HepG2 (cell line): Measurements from ENCODE around the gene OBSL1. TPM values are rescaled to one million over a fixed set of nuclear protein-coding genes. Genes with fewer than 3 reads are reported as not detected.

Experiments used
- ATAC-seq: fragments of 200-7000 bp; cut with Tn5 transposase; 3 replicates; pipeline ENCODE4 v1.9.1; 2020; ENCODE audit warnings: mild to moderate bottlenecking, moderate library complexity
- BruUV-seq: library from RNA; stranded (reverse); fragments of 400-500 nt; replicated peaks from 2 replicates; lab custom pipeline; 2021; lab: Mats Ljungman, UMichigan
- CTCF ChIA-PET: fragments of 300-600 bp; formaldehyde crosslinking; extraction: SDS; loops from one replicate; lab custom pipeline; 2021; ENCODE audit warnings: low total read pairs, inconsistent platforms, low intra/inter-chr PET ratio; lab: Yijun Ruan, JAX
- POLR2A ChIA-PET: fragments of 350-600 bp; sonication (Branson Sonifier 250); formaldehyde crosslinking; loops from one replicate; lab custom pipeline; 2020; ENCODE audit warnings: antibody characterized with exemption, inconsistent platforms; lab: Yijun Ruan, JAX
- DNase-seq: peaks from one replicate; pipeline ENCODE4 v3.0.0-alpha.2; 2015; ENCODE audit warnings: low spot score
- FAIRE-seq: peaks from 3 replicates; lab custom pipeline; 2011; peaks lifted over from hg19 to GRCh38; lab: Jason Lieb, UNC
- H2AFZ ChIP-seq: one replicate; pipeline ENCODE4 v1.6.1; 2011; ENCODE audit warnings: low read length, inconsistent platforms
- H3K27ac ChIP-seq: fragments of 300-600 bp; 3 replicates; pipeline ENCODE4 v1.8.0; 2011; ENCODE audit warnings: mixed run types, mild to moderate bottlenecking, mixed read lengths, low read length, inconsistent platforms; ENCODE audit not compliant: insufficient read depth; ENCODE audit errors: extremely low read length
- H3K27me3 ChIP-seq, 2 experiments: fragments of 200-600 bp in 1 of 2; 2 replicates in 1 of 2; 3 replicates in 1 of 2; pipeline versions ENCODE4 v1.6.0 to v1.8.0; 2011; ENCODE audit warnings: low read length in 2 of 2, mild to moderate bottlenecking in 2 of 2, moderate library complexity in 2 of 2, inconsistent platforms in 1 of 2; ENCODE audit not compliant: insufficient read depth in 2 of 2, control insufficient read depth in 1 of 2
- H3K36me3 ChIP-seq, 2 experiments: fragments of 200-600 bp in 1 of 2; replicated peaks in 1 of 2; 2 replicates in 1 of 2; 3 replicates in 1 of 2; pipeline versions ENCODE4 v1.5.1 to v1.8.0; 2011; ENCODE audit warnings: low read length in 2 of 2, inconsistent platforms in 1 of 2; ENCODE audit not compliant: insufficient read depth in 2 of 2, control insufficient read depth in 1 of 2
- H3K4me1 ChIP-seq: 2 replicates; pipeline ENCODE4 v1.5.1; 2012; ENCODE audit warnings: low read length, inconsistent platforms; ENCODE audit not compliant: insufficient read depth
- H3K4me2 ChIP-seq: 2 replicates; pipeline ENCODE4 v1.6.0; 2011; ENCODE audit warnings: low read depth, low read length, inconsistent platforms
- H3K4me3 ChIP-seq, 3 experiments: fragments of 200-600 bp in 1 of 3; sonication (generic), shearing (Covaris generic) in 1 of 3; replicated peaks in 1 of 3; 2 replicates each; pipeline ENCODE4 v1.5.1; 2011 to 2016; ENCODE audit warnings: low read length in 3 of 3, inconsistent platforms in 2 of 3, low read depth in 2 of 3, mild to moderate bottlenecking in 2 of 3, control low read depth in 1 of 3, mixed read lengths in 1 of 3; ENCODE audit not compliant: insufficient read depth in 1 of 3
- H3K79me2 ChIP-seq: one replicate; pipeline ENCODE4 v1.6.1; 2011; ENCODE audit warnings: low read length, inconsistent platforms; ENCODE audit not compliant: insufficient read depth
- H3K9ac ChIP-seq: 2 replicates; pipeline ENCODE4 v1.6.0; 2011; ENCODE audit warnings: mild to moderate bottlenecking, low read depth, low read length, inconsistent platforms; ENCODE audit not compliant: insufficient read depth
- H3K9me3 ChIP-seq: 2 replicates; pipeline ENCODE4 v1.5.1; 2012; ENCODE audit warnings: mild to moderate bottlenecking, low read length
- H4K20me1 ChIP-seq: 2 replicates; pipeline ENCODE4 v1.6.0; 2011; ENCODE audit warnings: inconsistent platforms, mild to moderate bottlenecking, low read length, moderate library complexity; ENCODE audit not compliant: insufficient read depth
- GFI1 ChIP-seq: sonication (generic); formaldehyde crosslinking; IDR thresholded peaks from 2 replicates; pipeline ENCODE4 v1.5.0; 2020; ENCODE audit warnings: missing genetic modification reagents, mild to moderate bottlenecking, borderline replicate concordance
- MLLT10 ChIP-seq: sonication (generic); formaldehyde crosslinking; IDR thresholded peaks from 2 replicates; pipeline ENCODE4 v1.4.0; 2020; ENCODE audit warnings: missing genetic modification reagents
- MTF2 ChIP-seq: sonication (generic); formaldehyde crosslinking; IDR thresholded peaks from 2 replicates; pipeline ENCODE4 v1.5.0; 2020; ENCODE audit warnings: missing genetic modification reagents, borderline replicate concordance
- NFYC ChIP-seq: IDR thresholded peaks from 2 replicates; pipeline ENCODE4 v1.6.1; 2016; ENCODE audit warnings: missing genetic modification reagents, missing compliant biosample characterization
- NR2F1 ChIP-seq, 2 experiments: fragments of 450-650 bp in 1 of 2; formaldehyde crosslinking in 1 of 2; IDR thresholded peaks; 2 replicates each; pipeline versions ENCODE4 v1.5.0 to v1.6.1; 2016 to 2020; ENCODE audit warnings: mild to moderate bottlenecking in 1 of 2, missing compliant biosample characterization in 1 of 2, missing genetic modification reagents in 1 of 2, moderate library complexity in 1 of 2
- SPEN ChIP-seq: sonication (generic); formaldehyde crosslinking; IDR thresholded peaks from 2 replicates; pipeline ENCODE4 v1.5.1; 2020; ENCODE audit warnings: low read depth, mild to moderate bottlenecking, missing genetic modification reagents
- ZNF292 ChIP-seq: sonication (generic); formaldehyde crosslinking; IDR thresholded peaks from 2 replicates; pipeline ENCODE4 v1.8.1; 2022; ENCODE audit warnings: mild to moderate bottlenecking, low read depth, missing genetic modification reagents, borderline replicate concordance
- ZSCAN31 ChIP-seq: sonication (generic); formaldehyde crosslinking; IDR thresholded peaks from 2 replicates; pipeline ENCODE4 v1.5.0; 2020; ENCODE audit warnings: low read depth, mild to moderate bottlenecking, missing genetic modification reagents
- WGBS: methylation state at CpG from one replicate; pipeline ENCODE4 v1.1.6; 2017; ENCODE audit warnings: low lambda C conversion rate; 5-methylcytosine and 5-hydroxymethylcytosine counted together
- in situ Hi-C: cut with HindIII; loops from 2 replicates; pipeline ENCODE4 v1.10.0; 2017; ENCODE audit warnings: low pct_unique_long_range_greater_than_20kb; ENCODE audit not compliant: extremely low pct_ligation_motif_present
- intact Hi-C: fragments of 100-400 bp; cut with micrococcal nuclease; formaldehyde crosslinking; loops from one replicate; pipeline ENCODE4 v1.10.0; 2022; ENCODE audit not compliant: unreplicated experiment
- polyA plus RNA-seq, 8 experiments: library from polyadenylated mRNA; depleted of rRNA in 3 of 8; stranded (reverse) in 7 of 8; unstranded in 1 of 8; fragments of >200 nt; fragmentation: Illumina TruSeq in 4 of 8; extraction: Trizol in 4 of 8; gene quantifications; 2 replicates each; pipeline versions ENCODE4 v1.2.1 to v1.2.3, GENCODE V29; 2011 to 2016; ENCODE audit warnings: low read depth in 4 of 8, missing spikeins in 1 of 8, mixed read lengths in 1 of 8; ENCODE audit not compliant: insufficient read depth in 1 of 8
- total RNA-seq, 5 experiments: library from RNA; depleted of rRNA; stranded (reverse); fragments of >200 nt; fragmentation: Illumina TruSeq; extraction: Trizol; gene quantifications; 2 replicates each; pipeline ENCODE4 v1.2.3, GENCODE V29; 2016; ENCODE audit warnings: low read depth in 1 of 5
- TF ChIP-seq, protein P1 (sequence below): sonication (generic); formaldehyde crosslinking; IDR thresholded peaks from 2 replicates; pipeline ENCODE4 v1.8.1; 2023; ENCODE audit warnings: mild to moderate bottlenecking, moderate library complexity, missing genetic modification reagents

OBSL1 gene
- total and polyA plus RNA-seq, 2 of the 13 experiments (the other 11 are each of a cell fraction or from before 2014, with no cell fraction given), result 86.7 to 218 TPM

DNA sequence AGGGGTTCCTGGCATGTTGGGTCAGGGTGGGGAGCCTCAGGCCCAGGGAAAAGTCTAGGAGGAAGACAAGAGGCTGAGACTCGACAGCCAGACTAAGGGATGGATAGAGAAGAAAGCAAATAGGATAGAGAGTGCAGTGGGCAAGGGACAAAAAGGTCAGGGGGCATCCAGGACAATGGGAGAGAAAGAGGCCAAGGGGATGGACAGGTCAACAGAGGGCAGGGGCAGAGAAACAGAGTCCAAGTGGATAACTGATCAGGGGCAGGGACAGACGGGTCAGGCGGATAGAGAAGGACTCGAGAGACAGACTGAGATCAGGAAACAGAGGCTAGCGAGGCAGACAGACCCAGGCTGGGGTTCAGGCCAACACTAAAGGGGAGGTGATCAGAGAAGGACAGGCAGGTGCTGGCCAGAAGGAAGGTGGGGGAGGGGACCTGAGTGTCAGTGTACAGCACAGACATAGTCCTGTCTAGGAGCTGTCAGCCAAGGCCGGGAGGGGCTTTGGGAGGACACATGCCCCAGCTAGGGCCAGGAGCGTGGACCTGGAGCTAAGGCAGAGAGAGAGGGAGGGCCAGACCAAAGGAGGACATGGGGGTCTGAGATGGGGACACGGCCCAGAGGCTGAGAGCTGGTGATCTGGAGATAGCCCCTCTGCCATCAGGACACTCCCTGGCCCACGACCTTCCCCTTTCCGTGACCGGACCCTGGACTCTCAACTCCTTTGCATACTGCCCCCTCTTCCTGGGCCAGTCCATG lies 44.8 kb downstream of the OBSL1 start:
- DNase-seq, result no peak
- TF ChIP-seq MTF2 (CRISPR knock-in tag), result 0 out of 2 replicates have a peak, but pooled peaks have one; percentile 34
- TF ChIP-seq MLLT10 (CRISPR knock-in tag), result no peak
- no peaks in the 10 kb centered on the region for H3K79me2 ChIP-seq
- 6% methylated on average over 10 of the region's 11 CpGs for WGBS
- ChIA-PET CTCF (no interaction called here), POLR2A (interaction anchor here (0.7 to 1.5 kb wide), 3 partner anchors 16 to 139 kb away, joined by 3 to 5 read pairs (median 3); partner anchors contain the start of gene DNPEP)
- no peaks in the 10 kb centered on the region for H4K20me1 ChIP-seq
- H3K27ac ChIP-seq, result no peak overlapping the region
- no peak overlapping the region for H3K9ac ChIP-seq
- H3K36me3 ChIP-seq, result no peaks in the 10 kb centered on the region
- H3K27me3 ChIP-seq, result peaks cover 24 to 93% of the 10 kb centered on the region in 2 experiments
- intact Hi-C loops (no loop called here), in situ Hi-C loops (loop anchor here (10.0 kb wide), 1 partner anchor 52 kb away; no protein-coding TSS in a partner anchor)
- no peak overlapping the region for H2AFZ ChIP-seq
- H3K4me3 ChIP-seq, result no peak overlapping the region
- no peak for FAIRE-seq
- H3K9me3 ChIP-seq, result no peaks in the 10 kb centered on the region
- H3K4me2 ChIP-seq, result no peak overlapping the region
- peaks cover 25% of the 10 kb centered on the region for H3K4me1 ChIP-seq
- ATAC-seq, result no peak
- no TSS peak for BruUV-seq

GRCh38 chr2:219525533-219526232 lies 45.7 kb downstream of the OBSL1 start:
- FAIRE-seq, result no peak
- Histone ChIP-seq H3K36me3 (no peaks in the 10 kb centered on the region), H3K9ac (no peak overlapping the region), H3K4me1 (peaks cover 28% of the 10 kb centered on the region), H2AFZ (no peak overlapping the region), H3K27me3 (peaks cover 29 to 94% of the 10 kb centered on the region in 2 experiments)
- no peak for DNase-seq
- 19% methylated on average over 9 of the region's 9 CpGs for WGBS
- POLR2A ChIA-PET, result interaction anchor here (1.3 kb wide), 1 partner anchor 31 kb away, joined by 3 read pairs; no protein-coding TSS in a partner anchor
- TF ChIP-seq GFI1 (CRISPR knock-in tag), result no peak
- no peak for TF ChIP-seq ZSCAN31 (CRISPR knock-in tag)
- TF ChIP-seq NFYC (CRISPR knock-in tag), result no peak
- TF ChIP-seq, protein P1, sequence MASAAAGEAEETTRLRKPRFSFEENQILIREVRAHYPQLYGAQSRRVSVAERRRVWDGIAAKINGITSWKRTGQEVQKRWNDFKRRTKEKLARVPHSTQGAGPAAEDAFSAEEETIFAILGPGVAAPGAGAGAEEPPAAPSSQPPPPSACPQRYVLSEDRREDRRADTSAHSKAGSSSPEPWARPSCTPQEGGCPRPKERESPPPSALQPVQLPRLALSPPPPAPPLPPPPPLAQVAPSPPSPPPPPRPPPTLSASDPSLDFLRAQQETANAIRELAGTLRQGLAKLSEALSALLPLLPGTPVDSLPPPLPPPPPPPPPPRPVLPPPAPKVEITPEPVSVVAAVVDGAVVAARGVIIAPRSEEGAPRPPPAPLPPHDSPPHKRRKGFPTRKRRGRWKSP, result no peak
- TF ChIP-seq SPEN (CRISPR knock-in tag), result no peak
- no peak for TF ChIP-seq NR2F1 (CRISPR knock-in tag; IDR thresholded peaks at IDR 0.05)
- TF ChIP-seq ZNF292 (CRISPR knock-in tag), result no peak
- TF ChIP-seq, all 625 proteins: peak for 0
- CTCF ChIA-PET, result no interaction called here
- BruUV-seq, result no TSS peak
- H3K79me2 ChIP-seq, result no peaks in the 10 kb centered on the region
- no peaks in the 10 kb centered on the region for H4K20me1 ChIP-seq
- H3K4me3 ChIP-seq, result no peak overlapping the region
- no peak overlapping the region for H3K4me2 ChIP-seq
- in situ Hi-C loops (loop anchor here (10.0 kb wide), 1 partner anchor 51 kb away; no protein-coding TSS in a partner anchor), intact Hi-C loops (no loop called here)
- ATAC-seq, result no peak
- H3K9me3 ChIP-seq, result no peaks in the 10 kb centered on the region
- H3K27ac ChIP-seq, result no peak overlapping the region
